MM.1S (cell line): Measurements from ENCODE around the gene IGFL1.
"Not testable (repeated sequence)": the region's sequence is repeated elsewhere in the genome, so short reads cannot be mapped to it uniquely, and the experiment has no call there.

Experiments
- DNase-seq: peaks from one replicate; pipeline ENCODE4 v3.0.0-alpha.2; 2015
- H2AFZ ChIP-seq: fragments of 300-600 bp; sonication (generic); 2 replicates; pipeline ENCODE4 v1.6.0; 2016; ENCODE audit warnings: antibody characterized with exemption, low read length
- H3F3A ChIP-seq: fragments of 300-600 bp; sonication (generic); 2 replicates; pipeline ENCODE4 v1.6.1; 2016; ENCODE audit warnings: mild to moderate bottlenecking, antibody characterized with exemption, low read length, moderate library complexity, mixed read lengths; ENCODE audit not compliant: insufficient read depth
- H3K27ac ChIP-seq: fragments of 300-600 bp; sonication (generic); 2 replicates; pipeline ENCODE4 v1.5.1; 2016; ENCODE audit warnings: mild to moderate bottlenecking, low read length
- H3K27me3 ChIP-seq: fragments of 300-600 bp; sonication (generic); replicated peaks from 2 replicates; pipeline ENCODE4 v1.6.0; 2016; ENCODE audit warnings: low read length; ENCODE audit not compliant: insufficient read depth
- H3K36me3 ChIP-seq: fragments of 300-600 bp; sonication (generic); replicated peaks from 2 replicates; pipeline ENCODE4 v1.6.1; 2016; ENCODE audit warnings: mild to moderate bottlenecking, low read length, mixed read lengths; ENCODE audit not compliant: insufficient read depth
- H3K4me1 ChIP-seq: fragments of 300-600 bp; sonication (generic); 2 replicates; pipeline ENCODE4 v1.6.1; 2016; ENCODE audit warnings: low read length, mixed read lengths
- H3K4me2 ChIP-seq: fragments of 300-600 bp; sonication (generic); 2 replicates; pipeline ENCODE4 v1.6.0; 2016; ENCODE audit warnings: low read depth, low read length
- H3K4me3 ChIP-seq: fragments of 300-600 bp; sonication (generic); 2 replicates; pipeline ENCODE4 v1.5.1; 2016; ENCODE audit warnings: low read length, mixed read lengths
- H3K79me2 ChIP-seq: fragments of 300-600 bp; sonication (generic); 2 replicates; pipeline ENCODE4 v1.6.1; 2016; ENCODE audit warnings: mixed run types, low read length, mixed read lengths
- H3K9ac ChIP-seq: fragments of 300-600 bp; sonication (generic); 2 replicates; pipeline ENCODE4 v1.6.1; 2016; ENCODE audit warnings: low read length, mixed read lengths
- H3K9me2 ChIP-seq: fragments of 300-600 bp; sonication (generic); replicated peaks from 2 replicates; pipeline ENCODE4 v1.6.1; 2016; ENCODE audit warnings: mild to moderate bottlenecking, low read length, mixed read lengths; ENCODE audit not compliant: insufficient read depth
- H3K9me3 ChIP-seq: fragments of 300-600 bp; sonication (generic); replicated peaks from 2 replicates; pipeline ENCODE4 v1.6.1; 2016; ENCODE audit warnings: mild to moderate bottlenecking, low read length, mixed read lengths; ENCODE audit not compliant: insufficient read depth
- H4K20me1 ChIP-seq: fragments of 300-600 bp; sonication (generic); 2 replicates; pipeline ENCODE4 v1.6.1; 2016; ENCODE audit warnings: mild to moderate bottlenecking, low read length, moderate library complexity, mixed read lengths; ENCODE audit not compliant: insufficient read depth
- EZH2 ChIP-seq: fragments of 300-600 bp; sonication (generic); optimal IDR thresholded peaks from 2 replicates; pipeline ENCODE3; 2017; ENCODE audit warnings: low read depth, mild to moderate bottlenecking, antibody characterized with exemption, low read length, mixed read lengths
- EZH2phosphoT487 ChIP-seq: fragments of 300-600 bp; sonication (generic); IDR thresholded peaks from 2 replicates; pipeline ENCODE4 v1.6.1; 2018; ENCODE audit warnings: antibody characterized with exemption, low read length
- TF ChIP-seq, protein P1 (sequence below): fragments of 300-600 bp; sonication (generic); IDR thresholded peaks from 2 replicates; pipeline ENCODE4 v1.5.1; 2016; ENCODE audit warnings: antibody characterized with exemption, low read length, mixed read lengths

IGFL1 gene

GRCh38 chr19:46232029-46232428 lies 2.5 kb downstream of the IGFL1 start:
- Histone ChIP-seq H3K4me1 (no peaks in the 10 kb centered on the region), H3K4me3 (no peak overlapping the region), H3K36me3 (no peaks in the 10 kb centered on the region), H3K27ac (no peak overlapping the region), H3K79me2 (no peaks in the 10 kb centered on the region), H3K4me2 (no peak overlapping the region), H3F3A (no peaks in the 10 kb centered on the region), H3K9me2 (no peaks in the 10 kb centered on the region), H3K9ac (no peak overlapping the region), H2AFZ (no peak overlapping the region), H3K27me3 (peaks cover 84% of the 10 kb centered on the region), H4K20me1 (no peaks in the 10 kb centered on the region), H3K9me3 (no peaks in the 10 kb centered on the region)
- DNase-seq: no peak
- no peak for TF ChIP-seq EZH2phosphoT487

DNA sequence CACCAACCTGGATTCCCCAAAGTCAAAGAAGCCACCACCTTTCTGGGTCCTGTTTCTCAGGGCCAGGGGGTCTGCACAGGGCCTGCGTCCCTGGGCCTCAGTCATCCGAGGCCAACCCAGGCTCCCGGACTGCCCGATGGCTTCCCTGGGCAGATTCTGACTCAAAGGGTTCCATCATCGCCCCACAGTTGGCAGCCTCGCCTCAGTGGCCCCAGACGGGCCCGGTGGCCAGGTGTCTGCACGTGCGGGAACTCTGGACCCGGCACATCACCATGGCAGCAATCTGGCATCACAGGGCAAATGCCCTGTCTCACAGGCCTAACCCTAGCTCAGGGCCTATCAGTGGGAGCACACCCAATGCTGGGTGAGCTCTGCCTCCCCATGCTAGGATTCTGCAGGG lies 2.9 kb downstream of the IGFL1 start:
- Histone ChIP-seq H3K4me3 (no peak overlapping the region), H3K9me2 (no peaks in the 10 kb centered on the region), H3K36me3 (no peaks in the 10 kb centered on the region), H3K79me2 (no peaks in the 10 kb centered on the region), H3K27me3 (peaks cover 84% of the 10 kb centered on the region), H3K4me2 (no peak overlapping the region), H2AFZ (no peak overlapping the region), H3F3A (no peaks in the 10 kb centered on the region), H3K27ac (no peak overlapping the region), H3K9me3 (no peaks in the 10 kb centered on the region), H3K9ac (no peak overlapping the region), H3K4me1 (no peaks in the 10 kb centered on the region), H4K20me1 (no peaks in the 10 kb centered on the region)
- no peak for DNase-seq
- TF ChIP-seq, protein P1, sequence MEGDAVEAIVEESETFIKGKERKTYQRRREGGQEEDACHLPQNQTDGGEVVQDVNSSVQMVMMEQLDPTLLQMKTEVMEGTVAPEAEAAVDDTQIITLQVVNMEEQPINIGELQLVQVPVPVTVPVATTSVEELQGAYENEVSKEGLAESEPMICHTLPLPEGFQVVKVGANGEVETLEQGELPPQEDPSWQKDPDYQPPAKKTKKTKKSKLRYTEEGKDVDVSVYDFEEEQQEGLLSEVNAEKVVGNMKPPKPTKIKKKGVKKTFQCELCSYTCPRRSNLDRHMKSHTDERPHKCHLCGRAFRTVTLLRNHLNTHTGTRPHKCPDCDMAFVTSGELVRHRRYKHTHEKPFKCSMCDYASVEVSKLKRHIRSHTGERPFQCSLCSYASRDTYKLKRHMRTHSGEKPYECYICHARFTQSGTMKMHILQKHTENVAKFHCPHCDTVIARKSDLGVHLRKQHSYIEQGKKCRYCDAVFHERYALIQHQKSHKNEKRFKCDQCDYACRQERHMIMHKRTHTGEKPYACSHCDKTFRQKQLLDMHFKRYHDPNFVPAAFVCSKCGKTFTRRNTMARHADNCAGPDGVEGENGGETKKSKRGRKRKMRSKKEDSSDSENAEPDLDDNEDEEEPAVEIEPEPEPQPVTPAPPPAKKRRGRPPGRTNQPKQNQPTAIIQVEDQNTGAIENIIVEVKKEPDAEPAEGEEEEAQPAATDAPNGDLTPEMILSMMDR: no peak
- TF ChIP-seq EZH2phosphoT487: no peak
- TF ChIP-seq EZH2: no peak

DNA sequence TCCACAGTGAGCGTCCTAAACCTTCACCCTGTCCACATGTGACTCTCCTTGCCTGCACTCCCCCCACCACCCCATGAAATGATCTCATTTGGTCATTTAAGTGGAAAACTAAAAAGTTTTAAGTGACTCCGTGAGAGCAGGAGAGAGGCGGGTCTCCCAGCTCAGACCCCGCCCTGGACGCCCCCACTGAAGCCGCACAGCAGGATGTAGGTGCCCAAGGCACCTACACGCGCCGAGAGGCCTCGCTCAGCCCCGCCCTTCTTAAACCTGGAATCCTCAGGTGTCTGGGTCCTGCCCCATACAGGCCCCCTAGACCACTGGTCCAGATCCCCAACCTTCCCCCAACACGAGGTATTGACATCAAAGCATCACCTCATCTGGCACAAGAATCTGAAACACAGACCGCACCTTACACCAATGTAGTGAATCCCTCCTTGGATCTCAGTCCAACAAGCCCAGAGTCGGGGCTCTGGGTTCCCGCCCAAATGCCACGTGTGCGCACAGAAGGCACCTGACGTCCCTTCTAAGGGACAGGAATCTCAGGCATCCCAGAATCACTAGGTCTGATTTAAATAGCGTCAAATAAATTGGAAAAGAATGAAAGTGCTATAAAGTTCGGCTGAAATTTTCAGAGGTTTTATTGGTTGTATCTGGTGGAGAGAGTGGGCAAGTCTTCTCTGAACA lies 3.5 kb downstream of the IGFL1 start:
- H2AFZ ChIP-seq: no peak overlapping the region
- no peaks in the 10 kb centered on the region for H3K9me2 ChIP-seq
- H3K4me1 ChIP-seq: no peaks in the 10 kb centered on the region
- H3K36me3 ChIP-seq: no peaks in the 10 kb centered on the region
- no peak overlapping the region for H3K27ac ChIP-seq
- H3K27me3 ChIP-seq: peaks cover 82% of the 10 kb centered on the region
- TF ChIP-seq EZH2phosphoT487 (no peak), EZH2 (no peak)
- TF ChIP-seq, protein P1: no peak
- H3K9ac ChIP-seq: no peak overlapping the region
- no peaks in the 10 kb centered on the region for H3K79me2 ChIP-seq
- DNase-seq: no peak
- no peaks in the 10 kb centered on the region for H3F3A ChIP-seq
- H4K20me1 ChIP-seq: no peaks in the 10 kb centered on the region
- no peak overlapping the region for H3K4me2 ChIP-seq
- no peaks in the 10 kb centered on the region for H3K9me3 ChIP-seq
- no peak overlapping the region for H3K4me3 ChIP-seq

DNA sequence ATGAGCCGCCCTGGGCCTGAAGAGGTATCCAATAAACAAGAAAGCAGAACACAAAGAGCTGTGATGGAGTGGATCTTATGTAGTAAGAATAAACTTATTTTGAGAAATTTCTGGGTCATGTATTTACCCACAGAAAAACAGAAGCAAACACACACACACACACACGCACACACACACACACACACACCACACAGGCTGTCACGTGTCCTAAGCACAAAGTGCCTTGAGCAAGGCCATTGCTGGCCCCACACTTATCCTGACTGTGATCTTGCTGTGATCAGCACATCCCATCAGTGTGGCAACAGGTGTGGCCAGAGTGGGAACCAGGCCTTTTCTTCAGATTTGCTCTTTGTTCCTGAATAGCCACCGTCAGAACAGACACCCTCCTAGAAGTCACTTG lies 4.3 kb downstream of the IGFL1 start:
- H3K9me2 ChIP-seq, H3K4me3 ChIP-seq, H2AFZ ChIP-seq, H3K9ac ChIP-seq, H3K4me2 ChIP-seq, H3K4me1 ChIP-seq, DNase-seq, H3K27ac ChIP-seq, H3F3A ChIP-seq, H3K9me3 ChIP-seq, H3K79me2 ChIP-seq, H4K20me1 ChIP-seq, H3K36me3 ChIP-seq: not testable (repeated sequence)
- peaks cover 83% of the 10 kb centered on the region for H3K27me3 ChIP-seq

DNA sequence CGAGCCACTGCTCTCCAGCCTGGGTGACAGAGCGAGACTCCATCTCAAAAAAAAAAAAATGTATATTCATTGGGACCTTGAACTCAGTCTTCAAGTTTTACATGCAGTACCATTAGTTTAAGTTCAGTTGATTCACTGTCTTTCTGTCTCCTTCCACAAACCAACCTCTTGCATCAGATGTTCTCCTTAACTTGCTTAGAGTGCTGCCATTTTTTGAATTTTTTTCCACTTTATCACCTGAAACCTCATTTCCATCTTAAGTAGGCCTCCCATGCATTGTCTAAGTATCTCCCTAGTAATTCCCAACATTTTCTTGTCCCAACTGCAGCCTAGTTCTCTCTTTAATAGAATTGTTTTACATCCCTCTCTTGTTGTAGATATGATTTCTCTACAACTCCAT lies 8.6 kb downstream of the IGFL1 start:
- H3K36me3 ChIP-seq, H3K4me3 ChIP-seq, H3K4me2 ChIP-seq, H3K4me1 ChIP-seq, H3K9ac ChIP-seq, H3K9me2 ChIP-seq, H3K27ac ChIP-seq, H3K79me2 ChIP-seq, DNase-seq, H4K20me1 ChIP-seq, H2AFZ ChIP-seq, H3K9me3 ChIP-seq, H3F3A ChIP-seq: not testable (repeated sequence)
- H3K27me3 ChIP-seq: peaks cover 78% of the 10 kb centered on the region
